ENCODE results near the gene PLOD1.

The PLOD1 gene

GRCh38 chr1:11979851-11980675 lies 45.5 kb downstream of the PLOD1 start, which contains the start of gene MFN2:
Gene MFN2 (plus strand): TSS chr1:11980444. CDS start chr1:11989169, 8,725 bp downstream.
- no peaks in the 10 kb centered on the region for H4K20me1 ChIP-seq (ENCODE audit: low read depth, low read length)
- H3K9me2 ChIP-seq (replicated peaks; ENCODE audit: insufficient read depth, low read length), result no peaks in the 10 kb centered on the region
- no peaks in the 10 kb centered on the region for H3K36me3 ChIP-seq (ENCODE audit: low read length)
- peak within 1 kb of the TSS; percentile 88 for H3K9ac ChIP-seq (ENCODE audit: low read length)
- H3K4me3 ChIP-seq (ENCODE audit: insufficient read depth, low read length, poor library complexity, severe bottlenecking), result peak within 1 kb of the TSS; percentile 95
- H2AFZ ChIP-seq (ENCODE audit: low read depth, low read length, severe bottlenecking), result peak within 1 kb of the TSS; percentile 50
- peak within 1 kb of the TSS; percentile 35 for H3K27ac ChIP-seq (ENCODE audit: low read depth, low read length)
- peaks cover 38% of the 10 kb centered on the region for H3K79me2 ChIP-seq (ENCODE audit: insufficient read depth, low read length)
- H3F3A ChIP-seq (ENCODE audit: insufficient read depth), result no peaks in the 10 kb centered on the region
- peak within 1 kb of the TSS; percentile 78 for H3K4me2 ChIP-seq (ENCODE audit: low read depth, low read length, poor library complexity, severe bottlenecking)
- H3K27me3 ChIP-seq (ENCODE audit: low read length), result no peaks in the 10 kb centered on the region
- TF ChIP-seq, protein P1, sequence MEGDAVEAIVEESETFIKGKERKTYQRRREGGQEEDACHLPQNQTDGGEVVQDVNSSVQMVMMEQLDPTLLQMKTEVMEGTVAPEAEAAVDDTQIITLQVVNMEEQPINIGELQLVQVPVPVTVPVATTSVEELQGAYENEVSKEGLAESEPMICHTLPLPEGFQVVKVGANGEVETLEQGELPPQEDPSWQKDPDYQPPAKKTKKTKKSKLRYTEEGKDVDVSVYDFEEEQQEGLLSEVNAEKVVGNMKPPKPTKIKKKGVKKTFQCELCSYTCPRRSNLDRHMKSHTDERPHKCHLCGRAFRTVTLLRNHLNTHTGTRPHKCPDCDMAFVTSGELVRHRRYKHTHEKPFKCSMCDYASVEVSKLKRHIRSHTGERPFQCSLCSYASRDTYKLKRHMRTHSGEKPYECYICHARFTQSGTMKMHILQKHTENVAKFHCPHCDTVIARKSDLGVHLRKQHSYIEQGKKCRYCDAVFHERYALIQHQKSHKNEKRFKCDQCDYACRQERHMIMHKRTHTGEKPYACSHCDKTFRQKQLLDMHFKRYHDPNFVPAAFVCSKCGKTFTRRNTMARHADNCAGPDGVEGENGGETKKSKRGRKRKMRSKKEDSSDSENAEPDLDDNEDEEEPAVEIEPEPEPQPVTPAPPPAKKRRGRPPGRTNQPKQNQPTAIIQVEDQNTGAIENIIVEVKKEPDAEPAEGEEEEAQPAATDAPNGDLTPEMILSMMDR (IDR thresholded peaks at IDR 0.05; ENCODE audit: insufficient read depth, low read length, poor library complexity, severe bottlenecking), result no peak
- TF ChIP-seq EZH2phosphoT487 (conservative IDR thresholded peaks at IDR 0.05; ENCODE audit: low read length), result no peak
- no peaks in the 10 kb centered on the region for H3K9me3 ChIP-seq (ENCODE audit: insufficient read depth, low read length)

DNA sequence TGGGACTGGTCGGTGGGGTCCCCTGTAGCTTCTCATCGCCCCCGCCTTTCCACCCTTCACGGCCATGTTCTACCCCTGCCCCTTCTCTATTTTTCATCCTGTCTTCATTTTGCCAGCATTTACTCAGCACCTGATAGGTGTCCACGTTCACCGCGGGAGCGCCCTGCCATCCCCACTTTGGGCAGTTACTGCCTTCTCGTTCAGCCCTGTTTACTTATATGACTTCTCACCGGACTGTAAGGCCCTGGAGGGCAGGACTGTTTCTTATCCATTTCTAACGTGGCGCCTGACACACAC lies 46.1 kb downstream of the PLOD1 start:
- Histone ChIP-seq H3K9me2 (replicated peaks; ENCODE audit: insufficient read depth, low read length) (no peaks in the 10 kb centered on the region), H3K27ac (ENCODE audit: low read depth, low read length) (peak overlapping the region; percentile 35), H3K79me2 (ENCODE audit: insufficient read depth, low read length) (peaks cover 40% of the 10 kb centered on the region), H3K4me2 (ENCODE audit: low read depth, low read length, poor library complexity, severe bottlenecking) (peak overlapping the region; percentile 78), H3K9me3 (ENCODE audit: insufficient read depth, low read length) (no peaks in the 10 kb centered on the region), H3K36me3 (ENCODE audit: low read length) (no peaks in the 10 kb centered on the region), H4K20me1 (ENCODE audit: low read depth, low read length) (no peaks in the 10 kb centered on the region), H3K4me3 (ENCODE audit: insufficient read depth, low read length, poor library complexity, severe bottlenecking) (peak overlapping the region; percentile 95), H3F3A (ENCODE audit: insufficient read depth) (no peaks in the 10 kb centered on the region), H3K9ac (ENCODE audit: low read length) (peak overlapping the region; percentile 88), H3K27me3 (ENCODE audit: low read length) (no peaks in the 10 kb centered on the region), H2AFZ (ENCODE audit: low read depth, low read length, severe bottlenecking) (peak overlapping the region; percentile 50)
- TF ChIP-seq, protein P1 (IDR thresholded peaks at IDR 0.05; ENCODE audit: insufficient read depth, low read length, poor library complexity, severe bottlenecking), result no peak

DNA sequence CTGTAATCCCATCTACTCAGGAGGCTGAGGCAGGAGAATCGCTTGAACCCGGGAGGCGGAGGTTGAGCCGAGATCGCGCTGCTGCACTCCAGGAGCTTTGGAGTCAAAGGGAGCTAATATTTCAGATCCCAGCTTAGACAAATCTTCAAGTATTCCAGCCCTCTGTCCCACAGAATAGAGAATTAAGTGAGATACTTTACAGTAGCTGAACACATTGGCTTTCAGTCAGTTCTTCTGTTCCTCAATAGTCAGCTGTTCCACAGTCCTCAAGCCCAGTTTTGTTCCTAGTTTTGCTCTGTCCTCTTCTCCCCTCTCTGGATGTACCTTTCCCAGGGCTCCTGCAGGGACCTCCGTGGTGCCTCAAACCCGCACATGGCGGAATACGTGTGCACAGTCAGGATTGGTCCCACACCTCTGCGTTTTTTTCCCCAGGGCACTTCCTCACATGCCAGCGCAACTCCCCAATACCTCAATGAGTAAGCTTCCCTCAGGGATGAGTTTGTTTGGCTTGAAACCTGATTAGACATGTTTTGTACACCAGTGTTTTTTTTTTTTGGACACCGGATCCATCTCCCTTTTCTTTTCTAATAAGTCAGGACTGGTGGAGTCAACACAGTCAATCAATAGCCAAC lies 47.0 kb downstream of the PLOD1 start:
- Histone ChIP-seq H4K20me1 (ENCODE audit: low read depth, low read length) (no peaks in the 10 kb centered on the region), H3K9me3 (ENCODE audit: insufficient read depth, low read length) (no peaks in the 10 kb centered on the region), H3K27me3 (ENCODE audit: low read length) (no peaks in the 10 kb centered on the region), H3K27ac (ENCODE audit: low read depth, low read length) (no peak overlapping the region), H3K36me3 (ENCODE audit: low read length) (no peaks in the 10 kb centered on the region), H3K4me2 (ENCODE audit: low read depth, low read length, poor library complexity, severe bottlenecking) (peak overlapping the region; percentile 78), H3K79me2 (ENCODE audit: insufficient read depth, low read length) (peaks cover 48% of the 10 kb centered on the region), H3F3A (ENCODE audit: insufficient read depth) (no peaks in the 10 kb centered on the region), H2AFZ (ENCODE audit: low read depth, low read length, severe bottlenecking) (no peak overlapping the region), H3K9me2 (replicated peaks; ENCODE audit: insufficient read depth, low read length) (no peaks in the 10 kb centered on the region), H3K9ac (ENCODE audit: low read length) (peak overlapping the region; percentile 88), H3K4me3 (ENCODE audit: insufficient read depth, low read length, poor library complexity, severe bottlenecking) (peak overlapping the region; percentile 95)
- TF ChIP-seq, protein P1 (IDR thresholded peaks at IDR 0.05; ENCODE audit: insufficient read depth, low read length, poor library complexity, severe bottlenecking), result no peak
- TF ChIP-seq EZH2phosphoT487 (conservative IDR thresholded peaks at IDR 0.05; ENCODE audit: low read length), result no peak
